GM12865 (cell line): ENCODE results near the gene TEX53.

ENCODE experiments used
- DNase-seq: peaks from one replicate; pipeline ENCODE4 v3.0.0; 2010; ENCODE audit warnings: low read depth
- H3K4me3 ChIP-seq: 2 replicates; pipeline ENCODE4 v1.5.1; 2011; ENCODE audit warnings: mild to moderate bottlenecking, low read depth, low read length, control low read depth
- TF ChIP-seq, protein P1 (sequence below): IDR thresholded peaks from 2 replicates; pipeline ENCODE4 v1.5.1; 2011; ENCODE audit warnings: low read length, control low read depth, low read depth, inconsistent platforms; ENCODE audit not compliant: insufficient read depth; ENCODE audit errors: missing control alignments

Gene TEX53

GRCh38 chr9:114681594-114682332 is 24.2 kb upstream of the TEX53 start, which contains the start of gene TEX48:
Gene TEX48, minus strand, starts transcription at chr9:114682192. Its CDS starts 10,469 bp downstream, at chr9:114671723.
- TF ChIP-seq, protein P1, sequence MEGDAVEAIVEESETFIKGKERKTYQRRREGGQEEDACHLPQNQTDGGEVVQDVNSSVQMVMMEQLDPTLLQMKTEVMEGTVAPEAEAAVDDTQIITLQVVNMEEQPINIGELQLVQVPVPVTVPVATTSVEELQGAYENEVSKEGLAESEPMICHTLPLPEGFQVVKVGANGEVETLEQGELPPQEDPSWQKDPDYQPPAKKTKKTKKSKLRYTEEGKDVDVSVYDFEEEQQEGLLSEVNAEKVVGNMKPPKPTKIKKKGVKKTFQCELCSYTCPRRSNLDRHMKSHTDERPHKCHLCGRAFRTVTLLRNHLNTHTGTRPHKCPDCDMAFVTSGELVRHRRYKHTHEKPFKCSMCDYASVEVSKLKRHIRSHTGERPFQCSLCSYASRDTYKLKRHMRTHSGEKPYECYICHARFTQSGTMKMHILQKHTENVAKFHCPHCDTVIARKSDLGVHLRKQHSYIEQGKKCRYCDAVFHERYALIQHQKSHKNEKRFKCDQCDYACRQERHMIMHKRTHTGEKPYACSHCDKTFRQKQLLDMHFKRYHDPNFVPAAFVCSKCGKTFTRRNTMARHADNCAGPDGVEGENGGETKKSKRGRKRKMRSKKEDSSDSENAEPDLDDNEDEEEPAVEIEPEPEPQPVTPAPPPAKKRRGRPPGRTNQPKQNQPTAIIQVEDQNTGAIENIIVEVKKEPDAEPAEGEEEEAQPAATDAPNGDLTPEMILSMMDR: peak; percentile 81
- peak; percentile 91 for DNase-seq
- H3K4me3 ChIP-seq: no peak within 1 kb of the TSS

- TF ChIP-seq, protein P1: no peak
- H3K4me3 ChIP-seq: no peak overlapping the region
- DNase-seq: no peak
These were observed 22.8 kb upstream of the TEX53 start for GRCh38 chr9:114680259-114681001.

DNA sequence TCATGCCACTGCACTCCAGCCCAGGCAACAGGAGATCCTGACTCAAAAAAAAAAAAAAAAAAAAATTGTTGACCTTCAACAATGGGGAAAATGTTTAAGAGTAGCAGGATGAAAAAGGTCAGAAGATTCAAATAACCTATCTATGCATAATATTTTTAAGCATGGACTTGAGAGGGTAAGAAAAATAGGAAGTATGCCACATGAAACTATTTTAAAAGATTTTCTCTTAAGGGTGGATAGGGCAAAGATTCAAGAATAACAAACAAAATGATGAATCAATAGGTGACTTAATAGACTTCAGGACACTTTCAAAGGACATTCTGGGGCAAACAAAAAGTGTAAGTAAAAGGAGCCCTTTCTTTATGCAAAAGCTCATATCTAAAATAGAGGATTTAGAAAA is 21.2 kb upstream of the TEX53 start:
- no peak for DNase-seq
- TF ChIP-seq, protein P1: no peak
- H3K4me3 ChIP-seq: no peak overlapping the region

GRCh38 chr9:114678130-114678529 is 20.5 kb upstream of the TEX53 start:
- TF ChIP-seq, protein P1: no peak
- H3K4me3 ChIP-seq: no peak overlapping the region
- DNase-seq: no peak

- H3K4me3 ChIP-seq: no peak overlapping the region
These were observed 19.8 kb upstream of the TEX53 start for GRCh38 chr9:114677418-114677817.

GRCh38 chr9:114676901-114677300 is 19.3 kb upstream of the TEX53 start:
- H3K4me3 ChIP-seq: no peak overlapping the region
- TF ChIP-seq, protein P1: no peak
- DNase-seq: no peak

More at GRCh38 chr9:114677418-114677817, 19.8 kb upstream of the TEX53 start:
- no peak for DNase-seq
- TF ChIP-seq, protein P1: no peak
